Measurements from ENCODE around the gene KIRREL3.

KIRREL3 gene

GRCh38 chr11:126522606-126523005 is 478.0 kb downstream of the KIRREL3 start:
- no peak for DNase-seq

- DNase-seq = peak; percentile 7
These were observed 478.4 kb downstream of the KIRREL3 start for GRCh38 chr11:126522152-126522551.

GRCh38 chr11:126521196-126521595 is 479.4 kb downstream of the KIRREL3 start:
- no peak for DNase-seq

GRCh38 chr11:126519764-126520734 is 480.5 kb downstream of the KIRREL3 start:
- no peak for DNase-seq

- DNase-seq = no peak
These were observed 481.4 kb downstream of the KIRREL3 start for GRCh38 chr11:126518972-126519690.

- DNase-seq = no peak
These were observed 482.2 kb downstream of the KIRREL3 start for GRCh38 chr11:126518071-126518971.

- DNase-seq = no peak
These were observed 485.1 kb downstream of the KIRREL3 start for GRCh38 chr11:126515501-126515900.

- no peak for DNase-seq
These were observed 486.4 kb downstream of the KIRREL3 start for GRCh38 chr11:126514061-126514693.

GRCh38 chr11:126512741-126513715 is 487.5 kb downstream of the KIRREL3 start:
- no peak for DNase-seq

- DNase-seq = no peak
These were observed 488.3 kb downstream of the KIRREL3 start for GRCh38 chr11:126512251-126512650.

GRCh38 chr11:126511475-126512115 is 489.0 kb downstream of the KIRREL3 start:
- no peak for DNase-seq

GRCh38 chr11:126510621-126511370 is 489.8 kb downstream of the KIRREL3 start:
- peak; percentile 8 for DNase-seq

- DNase-seq = no peak
These were observed 492.9 kb downstream of the KIRREL3 start for GRCh38 chr11:126507646-126508045.

- DNase-seq = no peak
These were observed 493.8 kb downstream of the KIRREL3 start for GRCh38 chr11:126506789-126507188.

- no peak for DNase-seq
These were observed 497.6 kb downstream of the KIRREL3 start for GRCh38 chr11:126502982-126503381.

- DNase-seq = no peak
These were observed 498.4 kb downstream of the KIRREL3 start for GRCh38 chr11:126502159-126502558.

- no peak for DNase-seq
These were observed 498.9 kb downstream of the KIRREL3 start for GRCh38 chr11:126501641-126502040.

GRCh38 chr11:126500981-126501380 is 499.6 kb downstream of the KIRREL3 start:
- DNase-seq = no peak

GRCh38 chr11:126499131-126499752 is 501.3 kb downstream of the KIRREL3 start:
- peak; percentile 50 for DNase-seq

Measured in hematopoietic multipotent progenitor cell treated with erythropoietin and hydrocortisone succinate and interleukin-3 and kit ligand, for 4 days (in vitro differentiated cells).